WTC11 (cell line): ENCODE results near the gene FIZ1. TPM values are rescaled to one million over a fixed set of nuclear protein-coding genes. Genes with fewer than 3 reads are reported as not detected.

Experiments used
- ATAC-seq: fragments of 200-7000 bp; cut with Tn5 transposase; 2 replicates; pipeline ENCODE4 v1.10.0; 2021; ENCODE audit warnings: mild to moderate bottlenecking, moderate library complexity
- CTCF ChIA-PET: fragments of 300-600 bp; sonication (Branson Sonifier 250); formaldehyde crosslinking; loops from one replicate; lab custom pipeline; 2021; ENCODE audit warnings: antibody characterized with exemption; lab: Charles Lee
- POLR2A ChIA-PET: fragments of 350-600 bp; sonication (Branson Sonifier 250); formaldehyde crosslinking; loops from one replicate; lab custom pipeline; 2021; ENCODE audit warnings: antibody characterized with exemption; lab: Charles Lee
- DNase-seq: peaks from one replicate; pipeline ENCODE4 v3.0.0; 2021; ENCODE audit warnings: low spot score
- H3K27ac Mint-ChIP-seq: 2 replicates; pipeline ENCODE4 v1.8.0; 2021; ENCODE audit warnings: mixed read lengths
- H3K27me3 Mint-ChIP-seq: 2 replicates; pipeline ENCODE4 v1.8.0; 2021; ENCODE audit warnings: low read depth, mild to moderate bottlenecking, moderate library complexity, mixed read lengths
- H3K36me3 Mint-ChIP-seq: 2 replicates; pipeline ENCODE4 v1.8.0; 2021; ENCODE audit warnings: mixed read lengths
- H3K4me1 Mint-ChIP-seq: 2 replicates; pipeline ENCODE4 v1.8.0; 2022; ENCODE audit warnings: mixed read lengths
- H3K4me3 Mint-ChIP-seq: 2 replicates; pipeline ENCODE4 v1.8.0; 2021; ENCODE audit warnings: mild to moderate bottlenecking, moderate library complexity, mixed read lengths
- H3K9me3 Mint-ChIP-seq: 2 replicates; pipeline ENCODE4 v1.8.0; 2021; ENCODE audit warnings: mixed read lengths
- CBFB ChIP-seq: sonication (generic); formaldehyde crosslinking; IDR thresholded peaks from 2 replicates; pipeline ENCODE4 v1.8.1; 2022; ENCODE audit warnings: mild to moderate bottlenecking, low read depth, missing genetic modification reagents
- CREB1 ChIP-seq: sonication (generic); formaldehyde crosslinking; IDR thresholded peaks from 2 replicates; pipeline ENCODE4 v1.8.0; 2023; ENCODE audit warnings: mild to moderate bottlenecking, missing genetic modification reagents
- ESRRA ChIP-seq: sonication (generic); formaldehyde crosslinking; IDR thresholded peaks from 2 replicates; pipeline ENCODE4 v1.8.1; 2022; ENCODE audit warnings: mild to moderate bottlenecking, missing genetic modification reagents, borderline replicate concordance
- FOXJ3 ChIP-seq: sonication (generic); formaldehyde crosslinking; IDR thresholded peaks from 2 replicates; pipeline ENCODE4 v1.9.0; 2021; ENCODE audit warnings: missing genetic modification reagents, mild to moderate bottlenecking, borderline replicate concordance
- NR2C2 ChIP-seq: sonication (generic); formaldehyde crosslinking; IDR thresholded peaks from 2 replicates; pipeline ENCODE4 v1.8.0; 2022; ENCODE audit warnings: mild to moderate bottlenecking, missing genetic modification reagents
- SOX15 ChIP-seq: fragments of 250-450 bp; sonication (Bioruptor Pico); IDR thresholded peaks from 2 replicates; pipeline ENCODE4 v1.9.0; 2021; ENCODE audit warnings: mild to moderate bottlenecking
- TCF7 ChIP-seq: sonication (generic); formaldehyde crosslinking; IDR thresholded peaks from 2 replicates; pipeline ENCODE4 v1.8.0; 2022; ENCODE audit warnings: mild to moderate bottlenecking, low read depth, missing genetic modification reagents, moderate library complexity
- USF2 ChIP-seq: sonication (generic); formaldehyde crosslinking; IDR thresholded peaks from 2 replicates; pipeline ENCODE4 v1.8.1; 2023; ENCODE audit warnings: mild to moderate bottlenecking, missing genetic modification reagents, moderate library complexity
- ZNF219 ChIP-seq: sonication (generic); formaldehyde crosslinking; IDR thresholded peaks from 2 replicates; pipeline ENCODE4 v1.8.0; 2023; ENCODE audit warnings: missing genetic modification reagents, mild to moderate bottlenecking, borderline replicate concordance
- ZNF232 ChIP-seq: sonication (generic); formaldehyde crosslinking; IDR thresholded peaks from 2 replicates; pipeline ENCODE4 v1.8.0; 2022; ENCODE audit warnings: mild to moderate bottlenecking, missing genetic modification reagents
- ZNF263 ChIP-seq: sonication (generic); formaldehyde crosslinking; IDR thresholded peaks from 2 replicates; pipeline ENCODE4 v1.8.1; 2022; ENCODE audit warnings: low read depth, mild to moderate bottlenecking, moderate library complexity, missing genetic modification reagents
- ZNF416 ChIP-seq: fragments of 250-450 bp; sonication (Bioruptor Pico); IDR thresholded peaks from 2 replicates; pipeline ENCODE4 v1.9.0; 2021; ENCODE audit warnings: mild to moderate bottlenecking, inconsistent platforms
- ZNF423 ChIP-seq: fragments of 250-450 bp; sonication (Bioruptor Pico); IDR thresholded peaks from 2 replicates; pipeline ENCODE4 v2.1.2; 2022; ENCODE audit warnings: mild to moderate bottlenecking, moderate library complexity
- total RNA-seq: library from RNA; stranded (reverse); gene quantifications from 3 replicates; pipeline ENCODE4 v1.2.3, GENCODE V29; 2021
- TF ChIP-seq, protein P1 (sequence below): sonication (generic); formaldehyde crosslinking; IDR thresholded peaks from 2 replicates; pipeline ENCODE4 v1.8.1; 2022; ENCODE audit warnings: mild to moderate bottlenecking, moderate library complexity, missing genetic modification reagents
- TF ChIP-seq, protein P2 (sequence below): sonication (generic); formaldehyde crosslinking; IDR thresholded peaks from 2 replicates; pipeline ENCODE4 v1.8.0; 2023; ENCODE audit warnings: missing genetic modification reagents, mild to moderate bottlenecking, borderline replicate concordance
- TF ChIP-seq, protein P3 (sequence below): sonication (generic); formaldehyde crosslinking; IDR thresholded peaks from 2 replicates; pipeline ENCODE4 v1.8.1; 2022; ENCODE audit warnings: low read depth, mild to moderate bottlenecking, moderate library complexity, missing genetic modification reagents, borderline replicate concordance
- TF ChIP-seq, protein P4 (sequence below): sonication (generic); formaldehyde crosslinking; IDR thresholded peaks from 2 replicates; pipeline ENCODE4 v1.8.0; 2022; ENCODE audit warnings: missing genetic modification reagents

The FIZ1 gene
- total RNA-seq, 1 experiment from 2014 or later = 20.1 TPM

- Mint-ChIP-seq H3K36me3 (peaks cover 23% of the 10 kb centered on the region), H3K4me1 (peaks cover 29% of the 10 kb centered on the region), H3K4me3 (peak overlapping the region; percentile 98), H3K9me3 (no peaks in the 10 kb centered on the region), H3K27me3 (no peaks in the 10 kb centered on the region; the same call in 1 of the 2 replicates), H3K27ac (peak overlapping the region; percentile 100)
- TF ChIP-seq ZNF416 (CRISPR knock-in tag) (0 out of 2 replicates have a peak, but pooled peaks have one; percentile 63), CBFB (no peak), ESRRA (CRISPR knock-in tag) (no peak), ZNF423 (CRISPR knock-in tag) (peak; percentile 42; the same call in 1 of the 2 replicates), FOXJ3 (no peak), ZNF263 (CRISPR knock-in tag) (peak; percentile 40; the same call in 1 of the 2 replicates)
- ChIA-PET CTCF (interaction anchor here (0.6 to 3.0 kb wide), 22 partner anchors 7 to 573 kb away, joined by 3 to 17 read pairs (median 4); partner anchors contain the start of genes HSPBP1, NAT14, ZNF579 and ZNF784), POLR2A (interaction anchor here (0.6 to 2.1 kb wide), 18 partner anchors 9 to 260 kb away, joined by 3 to 17 read pairs (median 4); partner anchors contain the start of genes KMT5C, U2AF2, UBE2S and ZNF628)
- peak; percentile 98 for DNase-seq
- ATAC-seq = peak; percentile 78
These were observed 424 bp downstream of the FIZ1 start for GRCh38 chr19:55598719-55599467.

DNA sequence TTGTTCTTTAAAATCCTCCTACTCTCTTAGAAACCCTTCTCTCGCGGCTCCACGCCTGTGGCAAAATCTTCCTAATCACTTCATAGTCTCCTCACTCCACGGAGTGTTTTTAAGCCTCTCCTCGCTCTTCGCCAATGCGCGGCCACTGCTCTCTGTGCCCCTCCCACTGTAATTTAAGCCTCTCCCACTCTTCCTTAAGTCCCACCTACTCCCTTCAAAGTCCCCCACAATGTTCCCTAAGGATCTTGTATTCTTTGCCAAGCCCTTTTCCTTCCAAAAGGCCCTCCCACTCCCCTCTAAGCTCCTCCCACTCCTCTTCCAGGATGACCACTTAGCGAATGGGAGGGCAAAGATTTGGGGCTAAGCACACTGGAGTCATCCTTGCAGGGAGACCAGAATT, 1.3 kb downstream of the FIZ1 start:
- Mint-ChIP-seq H3K36me3 (peaks cover 23% of the 10 kb centered on the region), H3K27me3 (no peaks in the 10 kb centered on the region; the same call in 1 of the 2 replicates), H3K9me3 (no peaks in the 10 kb centered on the region), H3K4me1 (peaks cover 22% of the 10 kb centered on the region), H3K4me3 (peak overlapping the region; percentile 98), H3K27ac (peak overlapping the region; percentile 95)
- CTCF ChIA-PET = interaction anchor here (1.0 to 3.0 kb wide), 5 partner anchors 8 to 130 kb away, joined by 4 to 17 read pairs (median 13); partner anchors contain the start of gene ZNF865
- ATAC-seq (no peak; the same call in 1 of the 2 replicates), DNase-seq (peak; percentile 67)
- POLR2A ChIA-PET = interaction anchor here (2.1 kb wide), 1 partner anchor 11 kb away, joined by 17 read pairs; no protein-coding TSS in a partner anchor
- TF ChIP-seq, protein P1, sequence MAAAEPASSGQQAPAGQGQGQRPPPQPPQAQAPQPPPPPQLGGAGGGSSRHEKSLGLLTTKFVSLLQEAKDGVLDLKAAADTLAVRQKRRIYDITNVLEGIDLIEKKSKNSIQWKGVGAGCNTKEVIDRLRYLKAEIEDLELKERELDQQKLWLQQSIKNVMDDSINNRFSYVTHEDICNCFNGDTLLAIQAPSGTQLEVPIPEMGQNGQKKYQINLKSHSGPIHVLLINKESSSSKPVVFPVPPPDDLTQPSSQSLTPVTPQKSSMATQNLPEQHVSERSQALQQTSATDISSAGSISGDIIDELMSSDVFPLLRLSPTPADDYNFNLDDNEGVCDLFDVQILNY (CRISPR knock-in tag) = no peak
- TF ChIP-seq ZNF219 (CRISPR knock-in tag) = no peak
- no peak for TF ChIP-seq SOX15
- no peak for TF ChIP-seq TCF7 (CRISPR knock-in tag)
- TF ChIP-seq NR2C2 (CRISPR knock-in tag) = no peak
- no peak for TF ChIP-seq ZNF232 (CRISPR knock-in tag)
- TF ChIP-seq, protein P2, sequence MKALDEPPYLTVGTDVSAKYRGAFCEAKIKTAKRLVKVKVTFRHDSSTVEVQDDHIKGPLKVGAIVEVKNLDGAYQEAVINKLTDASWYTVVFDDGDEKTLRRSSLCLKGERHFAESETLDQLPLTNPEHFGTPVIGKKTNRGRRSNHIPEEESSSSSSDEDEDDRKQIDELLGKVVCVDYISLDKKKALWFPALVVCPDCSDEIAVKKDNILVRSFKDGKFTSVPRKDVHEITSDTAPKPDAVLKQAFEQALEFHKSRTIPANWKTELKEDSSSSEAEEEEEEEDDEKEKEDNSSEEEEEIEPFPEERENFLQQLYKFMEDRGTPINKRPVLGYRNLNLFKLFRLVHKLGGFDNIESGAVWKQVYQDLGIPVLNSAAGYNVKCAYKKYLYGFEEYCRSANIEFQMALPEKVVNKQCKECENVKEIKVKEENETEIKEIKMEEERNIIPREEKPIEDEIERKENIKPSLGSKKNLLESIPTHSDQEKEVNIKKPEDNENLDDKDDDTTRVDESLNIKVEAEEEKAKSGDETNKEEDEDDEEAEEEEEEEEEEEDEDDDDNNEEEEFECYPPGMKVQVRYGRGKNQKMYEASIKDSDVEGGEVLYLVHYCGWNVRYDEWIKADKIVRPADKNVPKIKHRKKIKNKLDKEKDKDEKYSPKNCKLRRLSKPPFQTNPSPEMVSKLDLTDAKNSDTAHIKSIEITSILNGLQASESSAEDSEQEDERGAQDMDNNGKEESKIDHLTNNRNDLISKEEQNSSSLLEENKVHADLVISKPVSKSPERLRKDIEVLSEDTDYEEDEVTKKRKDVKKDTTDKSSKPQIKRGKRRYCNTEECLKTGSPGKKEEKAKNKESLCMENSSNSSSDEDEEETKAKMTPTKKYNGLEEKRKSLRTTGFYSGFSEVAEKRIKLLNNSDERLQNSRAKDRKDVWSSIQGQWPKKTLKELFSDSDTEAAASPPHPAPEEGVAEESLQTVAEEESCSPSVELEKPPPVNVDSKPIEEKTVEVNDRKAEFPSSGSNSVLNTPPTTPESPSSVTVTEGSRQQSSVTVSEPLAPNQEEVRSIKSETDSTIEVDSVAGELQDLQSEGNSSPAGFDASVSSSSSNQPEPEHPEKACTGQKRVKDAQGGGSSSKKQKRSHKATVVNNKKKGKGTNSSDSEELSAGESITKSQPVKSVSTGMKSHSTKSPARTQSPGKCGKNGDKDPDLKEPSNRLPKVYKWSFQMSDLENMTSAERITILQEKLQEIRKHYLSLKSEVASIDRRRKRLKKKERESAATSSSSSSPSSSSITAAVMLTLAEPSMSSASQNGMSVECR (CRISPR knock-in tag) = no peak
- TF ChIP-seq CREB1 (CRISPR knock-in tag) = no peak
- TF ChIP-seq, protein P3, sequence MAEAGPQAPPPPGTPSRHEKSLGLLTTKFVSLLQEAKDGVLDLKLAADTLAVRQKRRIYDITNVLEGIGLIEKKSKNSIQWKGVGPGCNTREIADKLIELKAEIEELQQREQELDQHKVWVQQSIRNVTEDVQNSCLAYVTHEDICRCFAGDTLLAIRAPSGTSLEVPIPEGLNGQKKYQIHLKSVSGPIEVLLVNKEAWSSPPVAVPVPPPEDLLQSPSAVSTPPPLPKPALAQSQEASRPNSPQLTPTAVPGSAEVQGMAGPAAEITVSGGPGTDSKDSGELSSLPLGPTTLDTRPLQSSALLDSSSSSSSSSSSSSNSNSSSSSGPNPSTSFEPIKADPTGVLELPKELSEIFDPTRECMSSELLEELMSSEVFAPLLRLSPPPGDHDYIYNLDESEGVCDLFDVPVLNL (CRISPR knock-in tag) = no peak
- TF ChIP-seq, protein P4, sequence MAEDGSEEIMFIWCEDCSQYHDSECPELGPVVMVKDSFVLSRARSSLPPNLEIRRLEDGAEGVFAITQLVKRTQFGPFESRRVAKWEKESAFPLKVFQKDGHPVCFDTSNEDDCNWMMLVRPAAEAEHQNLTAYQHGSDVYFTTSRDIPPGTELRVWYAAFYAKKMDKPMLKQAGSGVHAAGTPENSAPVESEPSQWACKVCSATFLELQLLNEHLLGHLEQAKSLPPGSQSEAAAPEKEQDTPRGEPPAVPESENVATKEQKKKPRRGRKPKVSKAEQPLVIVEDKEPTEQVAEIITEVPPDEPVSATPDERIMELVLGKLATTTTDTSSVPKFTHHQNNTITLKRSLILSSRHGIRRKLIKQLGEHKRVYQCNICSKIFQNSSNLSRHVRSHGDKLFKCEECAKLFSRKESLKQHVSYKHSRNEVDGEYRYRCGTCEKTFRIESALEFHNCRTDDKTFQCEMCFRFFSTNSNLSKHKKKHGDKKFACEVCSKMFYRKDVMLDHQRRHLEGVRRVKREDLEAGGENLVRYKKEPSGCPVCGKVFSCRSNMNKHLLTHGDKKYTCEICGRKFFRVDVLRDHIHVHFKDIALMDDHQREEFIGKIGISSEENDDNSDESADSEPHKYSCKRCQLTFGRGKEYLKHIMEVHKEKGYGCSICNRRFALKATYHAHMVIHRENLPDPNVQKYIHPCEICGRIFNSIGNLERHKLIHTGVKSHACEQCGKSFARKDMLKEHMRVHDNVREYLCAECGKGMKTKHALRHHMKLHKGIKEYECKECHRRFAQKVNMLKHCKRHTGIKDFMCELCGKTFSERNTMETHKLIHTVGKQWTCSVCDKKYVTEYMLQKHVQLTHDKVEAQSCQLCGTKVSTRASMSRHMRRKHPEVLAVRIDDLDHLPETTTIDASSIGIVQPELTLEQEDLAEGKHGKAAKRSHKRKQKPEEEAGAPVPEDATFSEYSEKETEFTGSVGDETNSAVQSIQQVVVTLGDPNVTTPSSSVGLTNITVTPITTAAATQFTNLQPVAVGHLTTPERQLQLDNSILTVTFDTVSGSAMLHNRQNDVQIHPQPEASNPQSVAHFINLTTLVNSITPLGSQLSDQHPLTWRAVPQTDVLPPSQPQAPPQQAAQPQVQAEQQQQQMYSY = no peak
- TF ChIP-seq USF2 (CRISPR knock-in tag) = no peak
- TF ChIP-seq CBFB = no peak
